Measurements from ENCODE around the gene TMEM31.

- no peak for TF ChIP-seq CTCF (IDR thresholded peaks at IDR 0.05; ENCODE audit: borderline replicate concordance, extremely low read depth, low read length, poor library complexity, severe bottlenecking)
- no peak for TF ChIP-seq EZH2 (IDR thresholded peaks at IDR 0.05; ENCODE audit: borderline replicate concordance, low read depth, low read length, severe bottlenecking)
These were observed 31.6 kb downstream of the TMEM31 start for GRCh38 chrX:103742339-103742738.
